Uterus (tissue), 2 donors: ENCODE data around the gene ELOB.

Experiments used
- CTCF ChIP-seq, 4 experiments: fragments of 200-600 bp in 2 of 4; fragments of 450-650 bp in 2 of 4; sonication (generic) in 2 of 4; IDR thresholded peaks; one replicate each; pipeline ENCODE4 v1.5.1; 2016 to 2019; ENCODE audit warnings: antibody characterized with exemption in 4 of 4, mild to moderate bottlenecking in 2 of 4, moderate library complexity in 1 of 4
- POLR2A ChIP-seq, 2 donors: fragments of 450-650 bp; IDR thresholded peaks; one replicate each; pipeline ENCODE4 v1.6.1; 2016; ENCODE audit warnings: antibody characterized with exemption in 2 of 2, mild to moderate bottlenecking in 1 of 2, moderate library complexity in 1 of 2

GRCh38 chr16:2816751-2817339 lies 39.8 kb upstream of the ELOB start, which contains the start of gene PRSS21:
- TF ChIP-seq POLR2A (IDR thresholded peaks at IDR 0.05) (no peak), CTCF (IDR thresholded peaks at IDR 0.05) (no peak)
